SKM-1 (cell line): ENCODE results near the gene SLA2.
"Not testable (repeated sequence)": the region's sequence is repeated elsewhere in the genome, so short reads cannot be mapped to it uniquely, and the experiment has no call there.

Experiments
- DNase-seq: peaks from one replicate; lab custom pipeline; 2025; ENCODE audit not compliant: unreplicated experiment; lab: John Stamatoyannopoulos, UW

The SLA2 gene

DNA sequence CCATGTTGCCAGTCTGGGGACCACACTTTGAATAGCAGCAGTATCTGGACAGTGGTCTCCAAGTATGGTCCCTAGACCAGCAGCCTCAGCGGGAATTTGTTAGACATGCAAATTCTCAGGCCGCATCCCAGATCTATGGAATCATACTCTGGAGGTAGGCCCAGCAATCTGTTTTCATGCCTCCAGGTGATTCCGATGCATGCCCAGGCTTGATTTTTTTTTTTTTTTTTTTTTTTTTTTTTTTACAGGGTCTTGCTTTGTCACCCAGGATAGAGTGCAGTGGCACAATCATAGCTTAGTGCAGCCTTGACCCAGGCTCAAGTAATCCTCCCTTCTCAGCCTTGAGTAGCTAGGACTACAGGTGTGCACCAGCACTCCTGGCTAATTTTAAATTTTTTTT is 682 bp upstream of the SLA2 start:
- DNase-seq: no peak

GRCh38 chr20:36645353-36645752 is 643 bp downstream of the SLA2 start:
- no peak for DNase-seq

DNA sequence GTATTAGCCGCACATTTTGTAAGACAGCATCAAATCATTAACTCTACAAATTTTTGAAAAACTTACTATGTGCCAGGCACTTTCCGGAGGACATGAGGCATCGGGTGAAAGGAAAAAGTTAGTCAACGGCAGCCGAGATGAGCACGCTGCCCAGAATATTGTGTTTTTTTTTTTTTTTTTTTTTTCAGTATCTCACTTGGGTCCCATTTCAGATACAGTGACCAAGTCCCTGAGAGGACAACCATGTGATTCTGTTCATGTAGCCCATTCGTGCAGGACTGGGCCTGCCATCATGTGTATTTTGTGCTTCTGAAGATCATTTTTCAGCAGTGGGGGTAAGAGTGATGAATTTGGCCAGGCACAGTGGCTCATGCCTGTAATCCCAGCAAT is 1.3 kb downstream of the SLA2 start:
- DNase-seq: no peak

DNA sequence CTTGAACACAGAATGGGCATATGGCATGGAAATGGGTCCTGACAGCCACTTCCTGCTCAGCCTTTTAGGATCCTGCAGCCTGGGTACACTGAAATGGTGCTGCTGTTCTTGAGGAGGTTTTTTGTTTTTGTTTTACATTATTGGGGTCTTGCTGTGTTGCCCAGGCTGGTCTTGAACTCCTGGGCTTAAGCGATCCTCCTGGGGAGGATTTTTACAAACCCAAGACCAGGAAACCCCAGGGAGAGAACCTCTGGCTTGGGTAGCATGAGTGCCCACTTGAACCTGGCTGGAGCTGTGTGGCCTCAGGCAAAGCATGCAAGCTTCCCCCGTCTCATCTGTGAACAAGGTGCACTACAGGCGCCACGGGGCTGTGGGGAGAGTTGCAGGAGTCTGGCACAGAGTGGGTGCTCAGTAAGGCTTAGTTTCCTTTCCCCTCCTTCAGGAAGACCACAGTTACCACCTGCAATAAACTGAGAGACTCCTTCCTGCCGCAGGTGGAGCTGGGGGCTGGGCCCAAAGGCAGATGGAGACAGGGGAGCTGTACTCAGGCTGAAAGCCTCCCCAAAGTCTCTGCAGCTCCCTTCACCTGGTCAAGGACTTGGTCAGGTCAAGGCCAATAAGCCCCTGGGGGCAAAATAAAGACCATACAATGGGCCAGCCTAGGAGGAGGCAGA is 1.8 kb downstream of the SLA2 start:
- DNase-seq: no peak

- no peak for DNase-seq
Measured at GRCh38 chr20:36642136-36642535, 3.9 kb downstream of the SLA2 start.

DNA sequence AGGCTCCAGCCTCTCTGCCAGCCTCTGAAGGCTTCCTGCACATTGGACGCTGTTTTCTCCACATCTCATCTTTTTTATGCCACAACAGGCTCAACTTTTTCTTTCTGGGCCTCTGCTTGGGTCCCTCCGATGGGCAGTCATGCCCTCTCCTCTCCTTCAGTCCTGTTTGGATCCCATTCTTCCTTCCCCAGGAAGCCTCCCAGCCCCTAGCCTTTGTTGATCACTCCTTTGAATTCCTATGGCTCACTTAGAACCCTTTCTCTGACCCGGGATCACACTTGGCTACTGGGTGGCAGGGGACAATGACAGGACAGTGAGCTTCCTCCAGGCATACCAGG is 4.5 kb downstream of the SLA2 start:
- DNase-seq: no peak

DNA sequence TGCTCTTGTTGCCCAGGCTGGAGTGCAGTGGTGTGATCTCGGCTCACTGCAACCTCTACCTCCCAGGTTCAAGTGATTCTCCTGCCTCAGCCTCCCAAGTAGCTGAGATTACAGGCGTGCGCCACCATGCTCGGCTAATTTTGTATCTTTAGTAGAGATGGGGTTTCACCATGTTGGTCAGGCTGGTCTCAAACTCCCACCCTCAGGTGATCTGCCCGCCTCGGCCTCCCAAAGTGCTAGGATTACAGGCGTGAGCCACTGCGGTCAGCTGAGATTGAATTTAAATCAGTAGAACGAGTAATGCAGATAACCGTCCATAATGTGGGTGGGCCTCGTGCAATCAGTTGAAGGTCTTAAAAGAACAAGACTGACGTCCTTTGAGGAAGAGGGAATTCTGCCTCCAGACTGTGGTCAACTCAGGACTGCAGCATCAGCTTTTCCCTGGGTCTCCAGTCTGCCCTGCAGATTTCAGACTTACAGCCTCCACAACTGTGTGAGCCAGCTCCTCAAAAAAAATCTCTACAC is 7.1 kb downstream of the SLA2 start:
- DNase-seq: not testable (repeated sequence)

GRCh38 chr20:36634342-36634741 is 11.7 kb downstream of the SLA2 start:
- DNase-seq: no peak

GRCh38 chr20:36633285-36633772 is 12.7 kb downstream of the SLA2 start:
- DNase-seq: no peak

- no peak for DNase-seq
Measured at GRCh38 chr20:36632487-36633284, 13.3 kb downstream of the SLA2 start.

DNA sequence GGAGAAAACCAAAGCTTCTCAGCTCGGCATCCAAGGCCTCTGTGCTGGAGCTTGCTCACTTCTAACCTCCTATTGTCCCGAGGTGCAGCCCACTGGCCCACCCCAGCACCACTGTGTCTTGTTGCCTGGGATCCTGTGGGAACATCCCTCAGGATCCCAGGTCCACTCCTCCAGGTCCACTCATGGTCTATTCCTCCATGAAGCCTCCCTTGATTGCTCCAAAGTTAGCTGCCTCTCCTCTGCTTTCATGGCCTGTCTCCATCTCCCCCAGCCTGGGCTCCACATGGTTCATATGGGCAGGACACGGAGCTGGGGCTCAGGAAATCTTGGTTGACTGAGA is 13.9 kb downstream of the SLA2 start:
- no peak for DNase-seq

- no peak for DNase-seq
Measured at GRCh38 chr20:36631646-36632045, 14.3 kb downstream of the SLA2 start.

GRCh38 chr20:36629719-36630681 is 16.0 kb downstream of the SLA2 start:
- no peak for DNase-seq

DNA sequence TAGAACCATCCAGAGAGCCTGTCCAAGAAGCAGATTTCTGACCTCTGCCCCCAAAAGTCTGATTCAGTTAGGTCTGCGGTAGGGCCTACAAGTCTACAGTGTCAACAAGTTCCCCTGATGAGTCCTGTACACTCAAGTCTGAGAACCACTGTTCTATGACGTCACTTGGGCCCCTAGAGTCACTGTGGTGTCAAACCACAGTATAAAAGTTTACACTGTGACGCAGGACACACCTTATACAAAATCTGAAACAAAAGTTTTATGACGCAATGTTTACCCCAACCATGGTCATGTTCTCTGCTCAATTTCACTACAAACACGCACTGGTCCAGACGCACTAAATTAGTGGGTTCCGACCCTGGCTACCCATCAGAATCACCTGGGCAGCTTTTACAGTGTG is 17.9 kb downstream of the SLA2 start:
- DNase-seq: no peak

- no peak for DNase-seq
Measured at GRCh38 chr20:36624944-36625324, 21.1 kb downstream of the SLA2 start.

GRCh38 chr20:36624068-36624943 is 21.7 kb downstream of the SLA2 start:
- no peak for DNase-seq

- no peak for DNase-seq
Measured at GRCh38 chr20:36623444-36623843, 22.6 kb downstream of the SLA2 start.

DNA sequence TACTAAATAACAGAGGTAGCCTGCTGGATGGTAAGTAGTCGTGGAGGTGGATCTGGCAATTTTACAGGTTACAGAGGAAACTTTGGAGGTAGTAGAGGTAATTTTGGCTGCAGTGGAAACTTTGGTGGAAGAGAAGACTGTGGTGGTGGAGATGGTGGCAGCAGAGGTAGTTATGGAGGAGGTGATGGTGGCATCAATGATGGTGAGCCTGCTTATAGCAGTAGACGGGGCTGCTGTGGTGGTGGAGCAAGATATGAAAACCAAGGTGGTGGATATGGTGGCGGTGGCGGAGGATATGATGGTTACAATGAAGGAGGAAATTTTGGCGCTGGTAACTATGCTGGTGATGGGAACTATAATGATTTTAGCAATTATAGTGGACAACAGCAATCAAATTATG is 25.1 kb downstream of the SLA2 start:
- DNase-seq: no peak

DNA sequence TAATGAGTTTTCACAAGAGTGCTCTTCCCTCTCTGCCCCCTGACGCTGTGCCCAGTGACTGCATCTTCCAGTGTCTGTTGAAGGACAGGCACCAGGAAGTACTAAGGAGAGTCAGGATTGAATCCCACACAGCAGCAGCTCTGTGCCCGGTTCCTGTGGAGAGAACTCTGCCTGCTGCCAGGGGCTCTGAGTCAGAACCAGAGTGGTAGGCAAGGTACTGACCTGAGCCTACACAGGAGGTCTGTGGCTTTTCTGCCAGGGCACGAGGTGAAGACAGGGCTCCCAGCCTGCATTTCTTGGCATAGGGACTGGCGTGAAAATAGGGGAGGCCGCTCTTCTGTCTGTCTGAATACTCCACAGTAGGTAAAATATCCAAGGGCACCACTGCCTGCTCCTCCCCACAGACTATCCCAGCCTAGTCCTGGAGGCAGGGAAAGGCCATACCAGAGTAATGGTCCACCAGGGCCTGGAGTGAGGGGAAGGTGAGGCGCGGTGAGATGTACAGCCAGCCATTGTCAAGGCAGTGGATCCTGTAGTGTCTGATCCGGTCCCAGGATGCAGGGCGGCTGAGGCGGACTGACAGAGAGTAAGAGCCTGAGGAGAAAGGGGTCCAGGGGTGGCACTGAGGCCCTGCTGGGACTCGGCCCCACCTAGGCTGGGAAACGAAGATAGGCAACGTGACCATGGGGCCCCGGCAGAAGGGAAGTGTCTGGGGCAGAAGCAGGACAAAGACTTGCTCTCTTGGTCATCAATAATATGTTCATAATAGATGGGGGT is 31.0 kb downstream of the SLA2 start:
- no peak for DNase-seq

GRCh38 chr20:36613974-36614373 is 32.0 kb downstream of the SLA2 start:
- DNase-seq: no peak
